ENCODE results near the gene PTPRN2.

PTPRN2 gene

GRCh38 chr7:158073845-158074840 is 513.5 kb downstream of the PTPRN2 start:
- Histone ChIP-seq H3K4me2 (ENCODE audit: low read length) (no peak overlapping the region), H2BK120ac (ENCODE audit: low read depth, low read length) (no peak overlapping the region), H3K4me1 (ENCODE audit: control insufficient read depth, low read depth, low read length) (no peaks in the 10 kb centered on the region), H2BK5ac (ENCODE audit: low read length) (no peak overlapping the region), H2AK5ac (ENCODE audit: low read length) (no peak overlapping the region), H3K9ac (ENCODE audit: low read length) (no peak overlapping the region), H3K36me3 (ENCODE audit: control insufficient read depth, insufficient read depth, low read length) (no peaks in the 10 kb centered on the region), H3K79me1 (ENCODE audit: low read length) (no peaks in the 10 kb centered on the region), H3K56ac (ENCODE audit: low read length) (no peak overlapping the region), H3K4ac (ENCODE audit: low read depth, low read length) (no peak overlapping the region), H3K18ac (ENCODE audit: low read length) (no peak overlapping the region), H3K27me3 (ENCODE audit: insufficient read depth, low read length, poor library complexity) (no peaks in the 10 kb centered on the region), H3K79me2 (ENCODE audit: control insufficient read depth, insufficient read depth, low read length) (no peaks in the 10 kb centered on the region), H3K23ac (ENCODE audit: low read length) (no peak overlapping the region), H2BK15ac (replicated peaks; ENCODE audit: low read depth) (no peak overlapping the region), H3K4me3 (ENCODE audit: low read length) (no peak overlapping the region), H4K8ac (ENCODE audit: low read depth, low read length) (no peak overlapping the region), H4K5ac (ENCODE audit: low read length) (no peak overlapping the region), H3K27ac (ENCODE audit: low read depth, low read length) (no peak overlapping the region)
- DNase-seq: no peak
- WGBS (ENCODE audit: extremely low coverage, insufficient coverage, low lambda C conversion rate): no CpG with 5 or more reads among the region's 35 CpGs

GRCh38 chr7:158072991-158073730 is 514.5 kb downstream of the PTPRN2 start:
- DNase-seq: no peak
- WGBS (ENCODE audit: extremely low coverage, insufficient coverage, low lambda C conversion rate): no CpG with 5 or more reads among the region's 18 CpGs
- H3K18ac ChIP-seq (ENCODE audit: low read length): no peak overlapping the region

DNA sequence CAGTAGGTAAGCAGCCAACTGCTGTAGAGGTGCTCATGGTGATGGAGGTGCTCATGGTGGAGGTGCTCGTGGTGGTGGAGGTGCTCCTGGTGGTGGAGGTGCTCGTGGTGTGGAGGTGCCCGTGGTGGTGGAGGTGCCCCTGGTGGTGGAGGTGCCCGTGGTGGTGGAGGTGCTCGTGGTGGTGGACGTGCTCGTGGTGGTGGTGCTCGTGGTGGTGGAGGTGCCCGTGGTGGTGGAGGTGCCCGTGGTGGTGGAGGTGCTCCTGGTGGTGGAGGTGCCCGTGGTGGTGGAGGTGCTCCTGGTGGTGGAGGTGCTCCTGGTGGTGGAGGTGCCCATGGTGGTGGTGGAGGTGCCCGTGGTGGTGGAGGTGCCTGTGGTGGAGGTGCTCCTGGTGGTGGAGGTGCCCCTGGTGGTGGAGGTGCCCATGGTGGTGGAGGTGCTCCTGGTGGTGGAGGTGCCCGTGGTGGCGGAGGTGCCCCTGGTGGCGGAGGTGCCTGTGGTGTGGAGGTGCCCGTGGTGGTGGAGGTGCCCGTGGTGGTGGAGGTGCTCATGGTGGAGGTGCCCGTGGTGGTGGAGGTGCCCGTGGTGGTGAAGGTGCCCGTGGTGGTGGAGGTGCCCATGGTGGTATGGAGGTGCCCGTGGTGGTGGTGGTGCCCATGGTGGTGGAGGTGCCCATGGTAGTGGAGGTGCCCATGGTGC is 517.3 kb downstream of the PTPRN2 start:
- H4K5ac ChIP-seq (ENCODE audit: low read length): no peak overlapping the region
- H3K56ac ChIP-seq (ENCODE audit: low read length): no peak overlapping the region
- H2BK5ac ChIP-seq (ENCODE audit: low read length): no peak overlapping the region
- no peaks in the 10 kb centered on the region for H3K4me1 ChIP-seq (ENCODE audit: control insufficient read depth, low read depth, low read length)
- H3K9ac ChIP-seq (ENCODE audit: low read length): no peak overlapping the region
- H3K4me2 ChIP-seq (ENCODE audit: low read length): no peak overlapping the region
- no peak overlapping the region for H4K8ac ChIP-seq (ENCODE audit: low read depth, low read length)
- DNase-seq: no peak
- no peak overlapping the region for H3K4ac ChIP-seq (ENCODE audit: low read depth, low read length)
- no peak overlapping the region for H2AK5ac ChIP-seq (ENCODE audit: low read length)
- H3K4me3 ChIP-seq (ENCODE audit: low read length): no peak overlapping the region
- H3K23ac ChIP-seq (ENCODE audit: low read length): no peak overlapping the region
- WGBS (ENCODE audit: extremely low coverage, insufficient coverage, low lambda C conversion rate): no CpG with 5 or more reads among the region's 21 CpGs
- no peak overlapping the region for H3K18ac ChIP-seq (ENCODE audit: low read length)
- no peak overlapping the region for H3K27ac ChIP-seq (ENCODE audit: low read depth, low read length)
- no peaks in the 10 kb centered on the region for H3K79me2 ChIP-seq (ENCODE audit: control insufficient read depth, insufficient read depth, low read length)
- no peak overlapping the region for H2BK120ac ChIP-seq (ENCODE audit: low read depth, low read length)
- H3K36me3 ChIP-seq (ENCODE audit: control insufficient read depth, insufficient read depth, low read length): no peaks in the 10 kb centered on the region
- H2BK15ac ChIP-seq (replicated peaks; ENCODE audit: low read depth): no peak overlapping the region
- H3K27me3 ChIP-seq (ENCODE audit: insufficient read depth, low read length, poor library complexity): no peaks in the 10 kb centered on the region
- H3K79me1 ChIP-seq (ENCODE audit: low read length): no peaks in the 10 kb centered on the region

More at GRCh38 chr7:158072991-158073730, 514.5 kb downstream of the PTPRN2 start:
- H3K4me2 ChIP-seq (ENCODE audit: low read length): no peak overlapping the region
- H3K79me1 ChIP-seq (ENCODE audit: low read length): no peaks in the 10 kb centered on the region
- no peak overlapping the region for H3K9ac ChIP-seq (ENCODE audit: low read length)
- no peak overlapping the region for H4K5ac ChIP-seq (ENCODE audit: low read length)
- no peaks in the 10 kb centered on the region for H3K79me2 ChIP-seq (ENCODE audit: control insufficient read depth, insufficient read depth, low read length)
- H3K4me3 ChIP-seq (ENCODE audit: low read length): no peak overlapping the region
- H3K23ac ChIP-seq (ENCODE audit: low read length): no peak overlapping the region
- no peak overlapping the region for H4K8ac ChIP-seq (ENCODE audit: low read depth, low read length)
- no peak overlapping the region for H3K27ac ChIP-seq (ENCODE audit: low read depth, low read length)
- H2BK15ac ChIP-seq (replicated peaks; ENCODE audit: low read depth): no peak overlapping the region
- no peak overlapping the region for H2AK5ac ChIP-seq (ENCODE audit: low read length)
- H3K4ac ChIP-seq (ENCODE audit: low read depth, low read length): no peak overlapping the region
- H3K56ac ChIP-seq (ENCODE audit: low read length): no peak overlapping the region
- no peaks in the 10 kb centered on the region for H3K4me1 ChIP-seq (ENCODE audit: control insufficient read depth, low read depth, low read length)
- H3K36me3 ChIP-seq (ENCODE audit: control insufficient read depth, insufficient read depth, low read length): no peaks in the 10 kb centered on the region
- H3K27me3 ChIP-seq (ENCODE audit: insufficient read depth, low read length, poor library complexity): no peaks in the 10 kb centered on the region
- H2BK5ac ChIP-seq (ENCODE audit: low read length): no peak overlapping the region
- H2BK120ac ChIP-seq (ENCODE audit: low read depth, low read length): no peak overlapping the region

DNA sequence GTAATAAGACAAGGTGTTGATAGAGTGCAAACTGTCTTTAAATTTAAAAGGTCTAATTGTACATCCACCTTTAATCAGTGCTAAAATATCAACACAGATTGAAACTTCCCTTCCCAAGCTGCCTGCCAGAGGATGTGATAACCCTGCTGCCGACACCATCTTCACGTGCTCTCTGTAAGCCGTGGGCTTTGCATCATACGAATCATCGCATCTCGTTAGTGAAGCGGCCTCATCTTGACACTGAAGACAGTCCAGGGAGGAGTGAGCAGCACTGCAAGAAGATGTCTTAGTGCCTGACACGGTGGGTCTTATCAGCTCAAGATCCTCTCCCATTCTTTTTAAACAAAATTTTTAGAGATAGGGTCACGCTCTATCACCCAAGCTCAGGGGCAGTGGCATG is 518.8 kb downstream of the PTPRN2 start:
- Histone ChIP-seq H3K4me3 (ENCODE audit: low read length) (no peak overlapping the region), H3K27me3 (ENCODE audit: insufficient read depth, low read length, poor library complexity) (no peaks in the 10 kb centered on the region), H2BK15ac (replicated peaks; ENCODE audit: low read depth) (no peak overlapping the region), H4K5ac (ENCODE audit: low read length) (no peak overlapping the region), H3K9ac (ENCODE audit: low read length) (no peak overlapping the region), H3K56ac (ENCODE audit: low read length) (no peak overlapping the region), H3K79me2 (ENCODE audit: control insufficient read depth, insufficient read depth, low read length) (no peaks in the 10 kb centered on the region), H3K4me1 (ENCODE audit: control insufficient read depth, low read depth, low read length) (no peaks in the 10 kb centered on the region), H3K36me3 (ENCODE audit: control insufficient read depth, insufficient read depth, low read length) (no peaks in the 10 kb centered on the region), H2BK120ac (ENCODE audit: low read depth, low read length) (no peak overlapping the region), H3K27ac (ENCODE audit: low read depth, low read length) (no peak overlapping the region), H4K8ac (ENCODE audit: low read depth, low read length) (no peak overlapping the region), H2BK5ac (ENCODE audit: low read length) (no peak overlapping the region), H3K79me1 (ENCODE audit: low read length) (no peaks in the 10 kb centered on the region), H3K23ac (ENCODE audit: low read length) (no peak overlapping the region), H3K18ac (ENCODE audit: low read length) (no peak overlapping the region), H3K4me2 (ENCODE audit: low read length) (no peak overlapping the region), H2AK5ac (ENCODE audit: low read length) (no peak overlapping the region), H3K4ac (ENCODE audit: low read depth, low read length) (no peak overlapping the region)
- DNase-seq: no peak
- no CpG with 5 or more reads among the region's 9 CpGs for WGBS (ENCODE audit: extremely low coverage, insufficient coverage, low lambda C conversion rate)

GRCh38 chr7:158067931-158068482 is 519.6 kb downstream of the PTPRN2 start:
- Histone ChIP-seq H2BK5ac (ENCODE audit: low read length) (no peak overlapping the region), H4K8ac (ENCODE audit: low read depth, low read length) (no peak overlapping the region), H3K36me3 (ENCODE audit: control insufficient read depth, insufficient read depth, low read length) (no peaks in the 10 kb centered on the region), H3K79me2 (ENCODE audit: control insufficient read depth, insufficient read depth, low read length) (no peaks in the 10 kb centered on the region), H3K27me3 (ENCODE audit: insufficient read depth, low read length, poor library complexity) (no peaks in the 10 kb centered on the region), H3K79me1 (ENCODE audit: low read length) (no peaks in the 10 kb centered on the region), H3K56ac (ENCODE audit: low read length) (no peak overlapping the region), H2BK120ac (ENCODE audit: low read depth, low read length) (no peak overlapping the region), H3K27ac (ENCODE audit: low read depth, low read length) (no peak overlapping the region), H3K4me2 (ENCODE audit: low read length) (no peak overlapping the region), H3K18ac (ENCODE audit: low read length) (no peak overlapping the region), H3K23ac (ENCODE audit: low read length) (no peak overlapping the region), H4K5ac (ENCODE audit: low read length) (no peak overlapping the region), H3K4me3 (ENCODE audit: low read length) (no peak overlapping the region), H3K9ac (ENCODE audit: low read length) (no peak overlapping the region), H2BK15ac (replicated peaks; ENCODE audit: low read depth) (no peak overlapping the region), H3K4me1 (ENCODE audit: control insufficient read depth, low read depth, low read length) (no peaks in the 10 kb centered on the region), H3K4ac (ENCODE audit: low read depth, low read length) (no peak overlapping the region), H2AK5ac (ENCODE audit: low read length) (no peak overlapping the region)
- no CpG with 5 or more reads among the region's 14 CpGs for WGBS (ENCODE audit: extremely low coverage, insufficient coverage, low lambda C conversion rate)
- no peak for DNase-seq
